HepG2 (cell line): ENCODE data around the gene NOTUM. TPM values are rescaled to one million over a fixed set of nuclear protein-coding genes. Genes with fewer than 3 reads are reported as not detected.

ENCODE experiments used
- ARHGAP35 ChIP-seq: sonication (generic); formaldehyde crosslinking; IDR thresholded peaks from 2 replicates; pipeline ENCODE4 v1.9.0; 2022; ENCODE audit warnings: mild to moderate bottlenecking, inconsistent platforms, moderate library complexity, missing genetic modification reagents, borderline replicate concordance
- ARNT2 ChIP-seq: sonication (generic); formaldehyde crosslinking; IDR thresholded peaks from 2 replicates; pipeline ENCODE4 v1.8.0; 2022; ENCODE audit warnings: mild to moderate bottlenecking, low read depth, missing genetic modification reagents, moderate library complexity
- CHD2 ChIP-seq: IDR thresholded peaks from 2 replicates; pipeline ENCODE4 v1.6.1; 2011; ENCODE audit warnings: low read depth, low read length, improper control_type of control experiment
- CHD4 ChIP-seq: fragments of 200-600 bp; sonication (generic); IDR thresholded peaks from 2 replicates; pipeline ENCODE4 v1.7.0; 2017; ENCODE audit warnings: mild to moderate bottlenecking, low read length, borderline replicate concordance
- HNF4G ChIP-seq, 2 experiments: sonication (generic) in 1 of 2; formaldehyde crosslinking in 1 of 2; IDR thresholded peaks; 2 replicates each; pipeline versions ENCODE4 v1.4.0 to v1.6.1; 2011 to 2020; ENCODE audit warnings: borderline replicate concordance in 2 of 2, low read depth in 2 of 2, mild to moderate bottlenecking in 2 of 2, low read length in 1 of 2, missing genetic modification reagents in 1 of 2, moderate library complexity in 1 of 2
- KAT2B ChIP-seq: fragments of 150-350 bp; IDR thresholded peaks from 2 replicates; pipeline ENCODE4 v1.6.1; 2014; ENCODE audit warnings: low read depth, low read length, borderline replicate concordance
- KLF12 ChIP-seq: sonication (generic); formaldehyde crosslinking; IDR thresholded peaks from 2 replicates; pipeline ENCODE4 v1.4.0; 2020; ENCODE audit warnings: missing genetic modification reagents, borderline replicate concordance
- MLLT10 ChIP-seq: sonication (generic); formaldehyde crosslinking; IDR thresholded peaks from 2 replicates; pipeline ENCODE4 v1.4.0; 2020; ENCODE audit warnings: missing genetic modification reagents
- RBM22 ChIP-seq: fragments of 200-400 bp; formaldehyde crosslinking; optimal IDR thresholded peaks from 2 replicates; pipeline ENCODE3; 2017; ENCODE audit warnings: mild to moderate bottlenecking, low read length, moderate library complexity
- ZFP36L2 ChIP-seq: sonication (generic); formaldehyde crosslinking; IDR thresholded peaks from 2 replicates; pipeline ENCODE4 v1.4.0; 2020; ENCODE audit warnings: missing genetic modification reagents
- ZKSCAN1 ChIP-seq: fragments of 150-350 bp; IDR thresholded peaks from 2 replicates; pipeline ENCODE4 v1.6.1; 2014; ENCODE audit warnings: low read length
- ZMYM2 ChIP-seq: sonication (generic); formaldehyde crosslinking; IDR thresholded peaks from 2 replicates; pipeline ENCODE4 v1.8.0; 2022; ENCODE audit warnings: mild to moderate bottlenecking, missing genetic modification reagents
- ZNF326 ChIP-seq: sonication (generic); formaldehyde crosslinking; IDR thresholded peaks from 2 replicates; pipeline ENCODE4 v1.4.0; 2020; ENCODE audit warnings: missing genetic modification reagents, borderline replicate concordance
- ZNF329 ChIP-seq: sonication (generic); formaldehyde crosslinking; IDR thresholded peaks from 2 replicates; pipeline ENCODE4 v1.9.0; 2021; ENCODE audit warnings: low read depth, mild to moderate bottlenecking, missing genetic modification reagents
- ZNF558 ChIP-seq: sonication (generic); formaldehyde crosslinking; IDR thresholded peaks from 2 replicates; pipeline ENCODE4 v1.9.0; 2022; ENCODE audit warnings: mild to moderate bottlenecking, missing genetic modification reagents, borderline replicate concordance
- ZNF670 ChIP-seq: sonication (generic); formaldehyde crosslinking; IDR thresholded peaks from 2 replicates; pipeline ENCODE4 v1.8.0; 2022; ENCODE audit warnings: mild to moderate bottlenecking, missing genetic modification reagents, borderline replicate concordance
- ZNF7 ChIP-seq: IDR thresholded peaks from 2 replicates; pipeline ENCODE4 v1.6.1; 2016; ENCODE audit warnings: missing biosample characterization, missing genetic modification reagents
- ZNF790 ChIP-seq: sonication (generic); formaldehyde crosslinking; IDR thresholded peaks from 2 replicates; pipeline ENCODE4 v1.8.0; 2022; ENCODE audit warnings: missing genetic modification reagents, mild to moderate bottlenecking, borderline replicate concordance
- polyA plus RNA-seq, 8 experiments: library from polyadenylated mRNA; depleted of rRNA in 3 of 8; stranded (reverse) in 7 of 8; unstranded in 1 of 8; fragments of >200 nt; fragmentation: Illumina TruSeq in 4 of 8; extraction: Trizol in 4 of 8; gene quantifications; 2 replicates each; pipeline versions ENCODE4 v1.2.1 to v1.2.3, GENCODE V29; 2011 to 2016; ENCODE audit warnings: low read depth in 4 of 8, missing spikeins in 1 of 8, mixed read lengths in 1 of 8; ENCODE audit not compliant: insufficient read depth in 1 of 8
- total RNA-seq, 5 experiments: library from RNA; depleted of rRNA; stranded (reverse); fragments of >200 nt; fragmentation: Illumina TruSeq; extraction: Trizol; gene quantifications; 2 replicates each; pipeline ENCODE4 v1.2.3, GENCODE V29; 2016; ENCODE audit warnings: low read depth in 1 of 5
- TF ChIP-seq, protein P1 (sequence below): sonication (generic); formaldehyde crosslinking; IDR thresholded peaks from 2 replicates; pipeline ENCODE4 v1.5.0; 2020; ENCODE audit warnings: missing genetic modification reagents
- TF ChIP-seq, protein P2 (sequence below): sonication (generic); formaldehyde crosslinking; IDR thresholded peaks from 2 replicates; pipeline ENCODE4 v1.8.0; 2022; ENCODE audit warnings: mild to moderate bottlenecking, missing genetic modification reagents, borderline replicate concordance
- TF ChIP-seq, protein P3 (sequence below): fragments of 450-650 bp; IDR thresholded peaks from 2 replicates; pipeline ENCODE4 v1.6.1; 2016

Gene NOTUM
- total and polyA plus RNA-seq, 2 of the 13 experiments (the other 11 are each of a cell fraction or from before 2014, with no cell fraction given) = 150 to 160 TPM

DNA sequence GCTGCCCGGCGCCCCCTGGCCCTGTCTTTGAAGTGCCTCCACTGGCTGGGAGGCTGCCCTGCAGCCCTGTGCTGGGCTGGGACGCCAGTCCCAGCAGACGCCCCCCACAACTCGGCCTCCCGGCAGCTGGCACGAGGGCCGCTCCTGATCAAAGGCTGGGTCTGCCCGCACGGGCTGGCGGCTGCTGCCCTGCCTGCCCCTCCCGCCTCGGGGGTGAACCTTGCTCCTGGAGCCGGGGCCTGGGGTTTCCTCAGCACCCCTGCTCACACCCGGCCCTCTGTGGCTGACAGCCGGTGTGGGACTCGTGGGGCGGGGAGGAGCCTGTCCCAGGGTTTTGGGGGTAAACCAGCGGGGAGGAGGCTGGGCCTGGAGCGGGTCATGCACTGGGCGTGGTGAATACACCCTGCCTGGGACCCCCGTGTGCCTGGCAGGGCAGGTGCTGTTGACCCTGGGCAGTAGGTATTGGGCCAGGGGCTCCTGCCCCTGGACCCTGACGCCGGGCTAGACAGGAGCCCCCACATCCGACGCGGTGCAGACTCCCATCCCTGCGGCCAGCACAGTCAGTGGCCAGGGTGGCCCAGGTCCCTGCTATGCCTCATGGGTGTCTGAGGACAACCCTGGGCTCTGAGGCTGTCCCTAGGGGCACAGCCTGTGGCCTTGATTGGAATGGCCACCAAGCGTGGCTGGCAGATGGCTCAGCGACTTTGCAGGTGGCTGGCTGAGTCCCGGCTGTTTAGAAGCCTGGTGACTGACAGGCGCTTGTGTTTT lies 40.0 kb upstream of the NOTUM start (continued):
- TF ChIP-seq, protein P1, sequence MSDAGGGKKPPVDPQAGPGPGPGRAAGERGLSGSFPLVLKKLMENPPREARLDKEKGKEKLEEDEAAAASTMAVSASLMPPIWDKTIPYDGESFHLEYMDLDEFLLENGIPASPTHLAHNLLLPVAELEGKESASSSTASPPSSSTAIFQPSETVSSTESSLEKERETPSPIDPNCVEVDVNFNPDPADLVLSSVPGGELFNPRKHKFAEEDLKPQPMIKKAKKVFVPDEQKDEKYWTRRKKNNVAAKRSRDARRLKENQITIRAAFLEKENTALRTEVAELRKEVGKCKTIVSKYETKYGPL (CRISPR knock-in tag) = peak; percentile 23; the same call in 1 of the 2 replicates
- TF ChIP-seq KLF12 = peak; percentile 82
- no peak; the same call in 1 of the 2 replicates for TF ChIP-seq CHD4
- TF ChIP-seq ZNF326 (CRISPR knock-in tag) = peak; percentile 87
- TF ChIP-seq RBM22 = peak; percentile 96
- TF ChIP-seq HNF4G (IDR thresholded peaks at IDR 0.05; ENCODE audit: borderline replicate concordance, low read depth, low read length) = peak; percentile 96
- peak; percentile 95 for TF ChIP-seq HNF4G (CRISPR knock-in tag; IDR thresholded peaks at IDR 0.05; ENCODE audit: borderline replicate concordance, low read depth)
- TF ChIP-seq, protein P2, sequence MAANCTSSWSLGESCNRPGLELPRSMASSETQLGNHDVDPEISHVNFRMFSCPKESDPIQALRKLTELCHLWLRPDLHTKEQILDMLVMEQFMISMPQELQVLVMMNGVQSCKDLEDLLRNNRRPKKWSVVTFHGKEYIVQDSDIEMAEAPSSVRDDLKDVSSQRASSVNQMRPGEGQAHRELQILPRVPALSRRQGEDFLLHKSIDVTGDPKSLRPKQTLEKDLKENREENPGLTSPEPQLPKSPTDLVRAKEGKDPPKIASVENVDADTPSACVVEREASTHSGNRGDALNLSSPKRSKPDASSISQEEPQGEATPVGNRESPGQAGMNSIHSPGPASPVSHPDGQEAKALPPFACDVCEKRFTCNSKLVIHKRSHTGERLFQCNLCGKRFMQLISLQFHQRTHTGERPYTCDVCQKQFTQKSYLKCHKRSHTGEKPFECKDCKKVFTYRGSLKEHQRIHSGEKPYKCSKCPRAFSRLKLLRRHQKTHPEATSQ = no peak
- TF ChIP-seq ZNF558 = no peak; the same call in none of the 2 replicates
- TF ChIP-seq ARNT2 (CRISPR knock-in tag) = peak; percentile 56; the same call in 1 of the 2 replicates
- no peak; the same call in 1 of the 2 replicates for TF ChIP-seq ZNF670 (CRISPR knock-in tag)
- no peak for TF ChIP-seq MLLT10 (CRISPR knock-in tag)
- no peak for TF ChIP-seq ZKSCAN1
- peak; percentile 71; the same call in 1 of the 2 replicates for TF ChIP-seq ZMYM2 (CRISPR knock-in tag)
- TF ChIP-seq ZNF790 (CRISPR knock-in tag) = 0 out of 2 replicates have a peak, but pooled peaks have one; percentile 39
- peak; percentile 8; the same call in 1 of the 2 replicates for TF ChIP-seq ZNF329 (CRISPR knock-in tag)
- no peak for TF ChIP-seq ZNF7 (CRISPR knock-in tag)
- TF ChIP-seq ARHGAP35 (CRISPR knock-in tag) = peak; percentile 78
- TF ChIP-seq, protein P3, sequence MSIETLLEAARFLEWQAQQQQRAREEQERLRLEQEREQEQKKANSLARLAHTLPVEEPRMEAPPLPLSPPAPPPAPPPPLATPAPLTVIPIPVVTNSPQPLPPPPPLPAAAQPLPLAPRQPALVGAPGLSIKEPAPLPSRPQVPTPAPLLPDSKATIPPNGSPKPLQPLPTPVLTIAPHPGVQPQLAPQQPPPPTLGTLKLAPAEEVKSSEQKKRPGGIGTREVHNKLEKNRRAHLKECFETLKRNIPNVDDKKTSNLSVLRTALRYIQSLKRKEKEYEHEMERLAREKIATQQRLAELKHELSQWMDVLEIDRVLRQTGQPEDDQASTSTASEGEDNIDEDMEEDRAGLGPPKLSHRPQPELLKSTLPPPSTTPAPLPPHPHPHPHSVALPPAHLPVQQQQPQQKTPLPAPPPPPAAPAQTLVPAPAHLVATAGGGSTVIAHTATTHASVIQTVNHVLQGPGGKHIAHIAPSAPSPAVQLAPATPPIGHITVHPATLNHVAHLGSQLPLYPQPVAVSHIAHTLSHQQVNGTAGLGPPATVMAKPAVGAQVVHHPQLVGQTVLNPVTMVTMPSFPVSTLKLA = peak; percentile 83
- TF ChIP-seq KAT2B = no peak
- no peak; the same call in 1 of the 2 replicates for TF ChIP-seq ZFP36L2
- TF ChIP-seq CHD2 = 0 out of 2 replicates have a peak, but pooled peaks have one; percentile 24
